HG03135 (cell line): ENCODE results near the gene TRPC6.
"Not testable (repeated sequence)": the region's sequence is repeated elsewhere in the genome, so short reads cannot be mapped to it uniquely, and the experiment has no call there.

Experiments used
- ATAC-seq: cut with Tn5 transposase; IDR thresholded peaks from one replicate; pipeline ENCODE4 v1.9.1; 2021; ENCODE audit warnings: mild to moderate bottlenecking, moderate library complexity; ENCODE audit not compliant: unreplicated experiment

The TRPC6 gene

GRCh38 chr11:101523193-101523592 lies 60.6 kb downstream of the TRPC6 start:
- no peak for ATAC-seq

- no peak for ATAC-seq
Observed at GRCh38 chr11:101521821-101522220, 62.0 kb downstream of the TRPC6 start.

DNA sequence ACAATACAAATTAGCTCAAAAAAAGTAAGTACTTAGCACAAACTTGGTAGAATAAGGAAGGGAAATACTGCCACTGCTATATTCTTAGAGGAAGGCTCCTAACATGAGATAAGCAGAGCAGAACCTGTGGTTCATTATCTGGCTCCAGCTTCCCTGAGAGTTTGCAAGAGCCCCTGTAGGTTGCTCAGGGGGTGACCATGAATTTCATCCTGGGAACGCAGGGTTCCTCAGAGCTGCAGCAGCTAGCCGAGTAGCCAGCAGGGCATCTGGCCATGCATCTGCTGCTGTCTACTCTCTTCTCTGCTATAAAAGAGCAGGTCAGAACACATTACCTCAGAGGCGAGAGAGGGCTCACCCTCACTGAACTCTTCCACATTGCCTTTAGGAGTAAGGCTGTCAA lies 67.3 kb downstream of the TRPC6 start:
- no peak for ATAC-seq

DNA sequence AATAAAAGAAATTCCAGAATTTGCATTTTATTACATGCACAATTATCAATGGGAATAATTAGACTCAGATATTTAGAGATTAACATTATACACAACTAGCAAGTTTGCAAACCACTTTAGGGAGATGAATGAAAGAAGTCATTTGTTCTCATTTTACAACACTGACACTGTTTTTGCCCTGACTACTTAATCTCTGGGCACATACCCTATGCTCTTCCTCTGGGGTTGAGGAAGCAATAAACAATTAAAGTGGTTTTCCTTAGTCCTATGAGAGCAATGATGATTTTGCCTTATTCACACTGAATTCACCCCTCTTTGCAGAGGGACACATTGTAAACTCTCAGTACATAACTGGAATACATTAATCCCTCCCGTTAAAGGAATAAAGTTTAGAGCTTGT lies 72.7 kb downstream of the TRPC6 start:
- no peak for ATAC-seq

DNA sequence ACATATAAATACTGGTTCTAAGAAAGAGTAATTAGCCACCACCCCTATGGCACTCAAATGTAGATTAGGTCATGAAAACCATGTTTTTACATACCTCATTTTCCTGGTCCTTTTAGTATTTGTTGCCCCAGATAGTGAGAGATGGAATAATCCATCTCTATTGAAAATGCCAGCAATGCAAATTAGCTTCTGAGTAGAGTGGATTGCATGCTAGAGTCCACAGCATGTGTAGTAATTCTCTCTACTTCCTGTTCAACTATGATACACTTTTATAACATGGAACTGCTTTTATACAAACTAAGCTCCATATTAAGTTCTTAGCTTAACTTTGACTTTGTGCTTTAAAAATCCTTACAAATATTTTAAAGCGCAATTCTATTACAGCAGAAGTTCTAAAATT lies 73.2 kb downstream of the TRPC6 start:
- no peak for ATAC-seq

DNA sequence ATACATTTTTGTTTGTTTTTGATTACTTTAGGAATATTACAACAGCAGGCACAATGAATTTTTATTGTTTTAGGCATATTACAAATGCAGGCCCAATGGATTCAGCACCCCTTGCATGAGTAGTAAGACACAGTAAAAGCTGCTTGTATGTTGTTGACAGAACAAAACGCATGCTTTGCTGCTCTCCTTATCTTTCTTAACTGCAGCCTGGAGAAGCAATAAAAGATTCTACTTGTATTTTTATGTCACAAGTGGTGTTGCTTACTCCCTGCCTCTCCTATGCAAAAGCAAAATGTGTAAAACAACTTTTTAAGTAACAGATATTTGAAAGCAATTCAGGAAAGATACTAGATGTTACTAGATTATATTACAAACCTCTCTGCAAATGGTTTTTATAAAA lies 73.9 kb downstream of the TRPC6 start:
- no peak for ATAC-seq

DNA sequence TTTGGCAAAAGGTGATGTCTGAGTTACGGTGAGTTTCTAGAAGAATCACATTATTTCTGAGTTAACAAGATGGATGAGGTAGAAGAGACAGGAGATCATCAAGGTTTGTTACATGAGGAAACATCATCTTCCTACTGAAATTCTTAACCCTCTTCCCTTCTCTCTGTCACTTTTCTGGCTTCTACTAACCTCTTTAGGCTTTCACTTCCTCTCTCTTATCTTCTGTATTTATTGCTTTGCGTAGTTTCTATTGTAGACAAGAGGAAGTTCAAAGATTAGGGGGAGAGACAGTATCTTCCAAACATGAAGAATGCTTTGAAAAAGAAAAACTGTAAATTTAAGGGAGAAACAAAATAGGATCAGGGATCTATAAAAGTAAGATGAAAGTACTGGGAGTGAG lies 75.4 kb downstream of the TRPC6 start:
- no peak for ATAC-seq

GRCh38 chr11:101498891-101499290 lies 84.9 kb downstream of the TRPC6 start:
- ATAC-seq: no peak

DNA sequence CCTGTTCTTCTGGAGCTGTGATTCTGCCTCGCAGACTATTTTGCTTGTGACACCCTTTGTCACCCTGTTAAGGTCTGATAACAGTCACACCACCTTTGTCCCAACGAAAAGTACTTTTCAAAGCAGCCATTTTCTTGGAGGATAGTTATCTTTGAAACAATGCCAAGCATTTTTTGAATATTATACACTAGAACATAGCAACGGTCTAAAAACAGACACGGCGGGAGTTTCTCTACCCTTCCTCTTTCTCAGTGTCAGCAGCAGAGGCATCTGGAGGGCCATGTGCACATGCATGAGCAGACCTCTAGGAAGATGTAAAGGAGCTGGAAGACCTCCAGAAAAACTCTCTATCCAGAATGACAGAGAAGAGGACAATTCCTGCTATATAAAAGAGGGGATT lies 86.5 kb downstream of the TRPC6 start:
- no peak for ATAC-seq

- ATAC-seq: no peak
Observed at GRCh38 chr11:101487775-101488174, 96.0 kb downstream of the TRPC6 start.

DNA sequence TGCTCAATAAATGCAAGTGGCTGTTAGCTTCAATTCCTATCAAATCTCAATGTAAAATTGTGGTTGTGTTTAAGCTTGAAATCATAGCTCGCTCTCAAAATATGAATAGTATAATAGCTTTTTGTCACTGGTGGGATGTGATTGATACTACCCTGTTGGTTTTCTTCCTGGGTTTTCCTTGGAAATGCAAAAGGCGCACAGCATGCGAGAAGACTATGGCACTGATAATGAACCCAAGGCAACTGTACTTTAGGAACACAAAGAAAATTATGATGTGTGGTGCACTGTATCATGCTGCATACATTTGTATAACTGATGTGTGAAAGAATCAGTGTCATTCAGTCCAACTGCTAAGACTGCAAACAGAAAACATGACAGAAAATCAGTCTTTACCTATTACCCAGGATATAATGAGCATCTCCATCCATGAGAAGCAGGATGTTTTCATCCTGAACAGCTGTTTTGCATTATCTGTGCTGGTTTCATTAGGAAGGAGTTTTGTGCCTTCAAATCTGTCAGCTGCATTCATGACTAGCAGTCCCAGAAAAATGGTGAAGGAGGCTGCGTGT lies 101.2 kb downstream of the TRPC6 start:
- ATAC-seq: no peak

GRCh38 chr11:101478587-101479369 lies 105.0 kb downstream of the TRPC6 start:
- ATAC-seq: no peak

- ATAC-seq: no peak
Observed at GRCh38 chr11:101477926-101478325, 105.9 kb downstream of the TRPC6 start.

GRCh38 chr11:101476191-101476590 lies 107.6 kb downstream of the TRPC6 start:
- ATAC-seq: no peak

DNA sequence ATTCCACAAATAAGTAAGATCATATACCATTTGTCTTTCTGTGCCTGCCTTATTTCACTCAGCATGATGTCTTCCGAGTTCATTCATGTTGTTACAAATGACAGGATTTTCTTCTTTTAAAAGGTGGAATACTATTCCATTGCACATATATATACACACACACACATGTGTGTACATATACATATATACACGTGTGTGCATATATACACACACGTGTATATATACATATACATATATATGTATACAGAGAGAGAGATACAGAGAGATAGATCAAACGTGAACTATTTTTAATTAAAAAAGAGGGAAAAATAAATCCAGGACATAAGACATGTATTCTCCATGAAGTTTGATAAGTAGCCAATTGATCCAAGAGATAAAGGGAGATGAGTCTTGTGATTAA lies 108.1 kb downstream of the TRPC6 start:
- no peak for ATAC-seq

- no peak for ATAC-seq
Observed at GRCh38 chr11:101474666-101475065, 109.1 kb downstream of the TRPC6 start.

DNA sequence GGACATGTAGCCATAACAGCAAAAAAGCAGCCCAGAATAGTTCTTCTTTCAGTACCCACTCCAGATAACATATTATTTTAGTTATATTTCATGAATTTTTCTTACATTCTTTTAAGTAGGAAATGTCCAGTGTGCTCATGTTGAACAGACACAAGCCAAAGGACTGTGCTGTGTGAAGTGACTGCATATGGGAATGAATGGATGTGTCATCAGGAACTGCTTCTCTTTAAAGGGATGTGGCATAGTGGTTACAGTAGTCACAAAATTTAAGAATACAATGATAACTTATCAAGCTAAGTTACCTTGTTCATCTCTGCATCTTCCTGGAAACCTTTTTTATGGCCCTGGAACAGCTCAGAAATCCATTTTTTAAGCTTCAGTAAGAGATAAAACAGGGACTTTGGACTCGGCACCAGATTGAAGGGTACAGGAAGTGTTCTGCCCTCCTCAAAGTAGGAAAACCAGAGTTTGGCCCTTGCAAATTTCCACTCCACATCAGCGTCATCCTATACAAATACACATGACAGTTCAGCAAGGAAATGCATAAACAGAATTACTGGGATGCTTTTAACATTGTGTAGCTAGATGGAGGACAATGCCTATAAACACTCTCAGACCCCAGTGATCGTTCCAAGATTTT lies 112.8 kb downstream of the TRPC6 start:
- ATAC-seq: no peak

DNA sequence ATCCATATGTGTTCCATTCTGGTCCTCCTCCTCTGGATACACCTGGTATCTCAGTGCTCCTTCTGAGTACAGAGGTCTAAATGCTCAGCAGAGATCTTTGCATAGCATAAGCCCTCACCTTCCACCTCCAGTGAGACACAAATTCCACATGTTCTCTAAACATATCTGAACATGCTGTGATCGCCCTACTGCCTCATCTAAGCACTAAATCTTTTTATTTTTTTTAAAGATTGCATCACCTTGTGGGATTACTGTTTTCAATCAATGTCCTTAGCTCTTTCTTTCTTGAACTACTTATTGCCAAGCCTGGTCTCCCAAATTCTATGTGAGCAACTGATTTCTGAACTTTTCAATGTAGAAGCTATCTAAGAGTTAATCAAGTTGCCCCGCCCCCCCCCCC lies 113.4 kb downstream of the TRPC6 start:
- no peak for ATAC-seq

GRCh38 chr11:101466352-101466751 lies 117.5 kb downstream of the TRPC6 start:
- ATAC-seq: no peak

- ATAC-seq: not testable (repeated sequence)
Observed at GRCh38 chr11:101464388-101464787, 119.4 kb downstream of the TRPC6 start.

DNA sequence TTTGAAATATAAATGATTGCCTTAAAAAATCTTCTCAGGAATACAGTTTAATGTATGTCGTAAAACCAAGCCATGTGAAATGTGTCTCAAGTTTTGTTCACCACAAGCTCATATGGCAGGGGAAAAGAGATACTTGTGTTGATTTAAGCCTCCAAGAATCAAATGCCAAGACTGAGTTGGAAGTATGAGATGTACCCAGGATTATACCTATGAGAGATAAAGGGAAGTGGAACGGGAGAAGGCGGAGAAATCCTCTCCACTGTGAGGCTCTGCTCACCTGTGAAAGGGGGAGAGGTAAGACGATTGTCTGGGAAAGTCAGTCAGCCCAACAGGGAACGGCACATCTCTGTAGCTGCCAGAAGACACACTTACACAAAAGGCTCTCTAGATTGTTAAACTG lies 124.8 kb downstream of the TRPC6 start:
- ATAC-seq: no peak

DNA sequence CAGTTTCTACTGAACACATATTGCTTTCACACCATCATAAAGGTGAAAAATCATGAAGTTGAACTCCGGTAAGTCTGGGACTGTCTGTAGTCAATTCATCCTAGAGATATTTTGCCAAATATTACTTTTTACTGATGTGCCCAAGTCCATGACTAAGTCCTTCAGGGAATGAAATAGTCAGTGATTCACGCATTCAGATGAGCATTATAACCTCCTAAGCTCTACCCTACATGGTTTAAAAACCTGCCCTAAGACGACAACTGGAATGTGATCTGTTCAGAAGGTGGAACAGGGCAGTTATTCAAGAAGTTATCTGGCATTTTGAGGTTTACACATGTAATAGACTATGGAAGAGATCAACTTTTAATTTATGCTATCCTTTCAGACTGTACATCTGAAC lies 125.6 kb downstream of the TRPC6 start:
- ATAC-seq: no peak
